Measurements from ENCODE around the gene STAB1. TPM values are rescaled to one million over a fixed set of nuclear protein-coding genes. Genes with fewer than 3 reads are reported as not detected.

The STAB1 gene
- total and polyA plus RNA-seq, 2 of the 13 experiments (the other 11 are each of a cell fraction or from before 2014, with no cell fraction given): 0.09 to 0.34 TPM

- peak; percentile 90 for TF ChIP-seq ZNF430 (CRISPR knock-in tag; IDR thresholded peaks at IDR 0.05)
- TF ChIP-seq EP300 (IDR thresholded peaks at IDR 0.05; ENCODE audit: low read depth in 2 of 2, low read length in 2 of 2): peak in 1 of 2 experiments; percentile 34; a peak in 1 of 4 replicates
- no peak for TF ChIP-seq EP300 (CRISPR knock-in tag; IDR thresholded peaks at IDR 0.05; ENCODE audit: borderline replicate concordance)
- no peak for TF ChIP-seq TERF1 (CRISPR knock-in tag; IDR thresholded peaks at IDR 0.05)
- no peak for TF ChIP-seq PHB2 (IDR thresholded peaks at IDR 0.05; ENCODE audit: partially characterized antibody)
- TF ChIP-seq ZNF546 (CRISPR knock-in tag; conservative IDR thresholded peaks at IDR 0.05): peak; percentile 87; the same call in 1 of the 2 replicates
- no peak for TF ChIP-seq ZBTB2 (CRISPR knock-in tag; IDR thresholded peaks at IDR 0.05; ENCODE audit: low read depth)
- TF ChIP-seq ZBTB46 (CRISPR knock-in tag; IDR thresholded peaks at IDR 0.05; ENCODE audit: borderline replicate concordance): no peak
- TF ChIP-seq PHF8 (CRISPR knock-in tag; IDR thresholded peaks at IDR 0.05): peak; percentile 66
- peak; percentile 24 for TF ChIP-seq XRCC5 (optimal IDR thresholded peaks at IDR 0.05; ENCODE audit: low read length)
- TF ChIP-seq U2AF2 (IDR thresholded peaks at IDR 0.05; ENCODE audit: low read depth, low read length): no peak
- no peak for TF ChIP-seq SMC3 (IDR thresholded peaks at IDR 0.05; ENCODE audit: low read length)
- TF ChIP-seq MXD3 (CRISPR knock-in tag; IDR thresholded peaks at IDR 0.05): no peak
- TF ChIP-seq UBTF (CRISPR knock-in tag; IDR thresholded peaks at IDR 0.05): peak; percentile 4; the same call in 1 of the 2 replicates
- TF ChIP-seq ZFP62 (CRISPR knock-in tag; IDR thresholded peaks at IDR 0.05): no peak
- peak; percentile 65 for TF ChIP-seq MYC (CRISPR knock-in tag; IDR thresholded peaks at IDR 0.05; ENCODE audit: borderline replicate concordance)
- TF ChIP-seq ZNF609 (CRISPR knock-in tag; IDR thresholded peaks at IDR 0.05; ENCODE audit: borderline replicate concordance): peak; percentile 13; the same call in 1 of the 2 replicates
Observed at GRCh38 chr3:52533623-52534280, 38.6 kb downstream of the STAB1 start, which contains the start of gene NT5DC2 (continued).

Measured in HepG2 (cell line).